HG02840 (cell line): Measurements from ENCODE around the gene TNKS1BP1.
"Not testable (repeated sequence)": the region's sequence is repeated elsewhere in the genome, so short reads cannot be mapped to it uniquely, and the experiment has no call there.

Experiments
- ATAC-seq: cut with Tn5 transposase; IDR thresholded peaks from one replicate; pipeline ENCODE4 v1.9.1; 2021; ENCODE audit warnings: mild to moderate bottlenecking, moderate library complexity, moderate number of reproducible peaks; ENCODE audit not compliant: unreplicated experiment, low FRiP score

The TNKS1BP1 gene

DNA sequence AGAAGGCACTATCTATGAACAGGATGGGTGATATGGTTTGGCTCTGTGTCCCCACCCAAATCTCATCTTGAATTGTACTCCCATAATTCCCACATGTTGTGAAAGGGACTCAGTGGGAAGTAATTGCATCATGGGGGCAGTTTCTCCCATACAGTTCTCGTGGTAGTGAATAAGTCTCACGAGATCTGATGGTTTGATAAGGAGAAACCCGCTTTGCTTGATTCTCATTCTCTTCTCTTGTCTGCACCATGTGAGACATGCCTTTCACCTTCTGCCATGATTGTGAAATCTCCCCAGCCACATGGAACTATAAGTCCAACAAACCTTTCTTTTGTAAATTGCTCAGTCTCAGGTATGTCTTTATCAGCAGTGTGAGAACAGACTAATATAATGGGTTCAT is 28.5 kb downstream of the TNKS1BP1 start:
- not testable (repeated sequence) for ATAC-seq

GRCh38 chr11:57294225-57295131 is 30.3 kb downstream of the TNKS1BP1 start:
- no peak for ATAC-seq

DNA sequence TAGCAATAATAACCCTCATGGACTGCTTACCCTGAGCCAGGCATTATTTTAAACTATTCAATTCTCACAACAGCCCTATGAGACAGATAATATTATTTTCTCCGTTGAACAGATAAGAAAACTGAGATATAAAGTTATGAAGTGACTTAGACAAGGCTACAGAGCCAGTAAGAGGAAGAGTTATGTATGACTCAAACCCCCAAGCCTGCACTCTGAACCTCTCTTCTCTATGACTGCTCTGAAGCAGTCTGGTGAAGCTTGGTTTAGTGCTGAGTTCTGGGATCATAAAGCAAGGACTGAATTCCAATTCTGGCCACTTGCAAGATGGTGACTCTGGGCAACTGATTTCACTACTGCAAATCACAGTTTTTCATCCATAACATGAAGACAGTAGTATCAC is 34.5 kb downstream of the TNKS1BP1 start:
- ATAC-seq, result no peak

GRCh38 chr11:57288771-57289579 is 35.8 kb downstream of the TNKS1BP1 start:
- no peak for ATAC-seq

GRCh38 chr11:57287884-57288283 is 36.9 kb downstream of the TNKS1BP1 start:
- ATAC-seq, result no peak

GRCh38 chr11:57283231-57283990 is 41.3 kb downstream of the TNKS1BP1 start:
- ATAC-seq, result no peak

DNA sequence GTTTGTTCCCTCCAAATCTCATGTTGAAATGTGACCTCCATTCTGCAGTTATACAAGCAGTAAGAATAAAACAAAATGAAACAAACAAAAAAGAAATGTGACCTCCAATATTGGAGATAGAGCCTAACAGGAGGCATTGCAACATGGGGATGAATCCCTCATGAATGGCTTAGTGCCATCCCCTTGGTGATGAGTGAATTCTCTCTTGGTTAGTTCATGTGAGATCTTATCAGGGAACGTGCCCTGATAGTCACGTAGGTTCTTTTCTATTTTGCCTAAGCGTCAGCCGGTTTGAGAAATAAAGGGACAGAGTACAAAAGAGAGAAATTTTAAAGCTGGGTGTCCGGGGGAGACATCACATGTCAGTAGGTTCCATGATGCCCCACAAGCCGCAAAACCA is 43.2 kb downstream of the TNKS1BP1 start:
- ATAC-seq, result not testable (repeated sequence)

DNA sequence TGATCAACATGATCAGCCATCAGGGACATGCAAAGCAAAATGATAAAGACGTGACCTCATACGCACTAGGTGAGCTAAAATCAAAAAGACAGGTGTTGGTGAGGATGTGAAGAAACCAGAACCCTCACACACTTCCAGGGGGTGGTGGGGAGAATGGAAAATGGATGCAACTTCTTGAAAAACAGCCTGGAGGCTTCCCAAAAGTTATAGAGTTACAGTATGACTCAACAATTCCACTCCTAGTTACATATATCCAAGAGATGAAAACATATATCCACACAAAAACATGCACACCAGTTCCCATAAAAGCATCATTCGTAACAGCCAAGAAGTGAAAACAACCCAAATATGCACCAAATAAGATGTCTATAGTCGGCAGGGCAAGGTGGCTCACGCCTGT is 45.6 kb downstream of the TNKS1BP1 start:
- ATAC-seq, result no peak

DNA sequence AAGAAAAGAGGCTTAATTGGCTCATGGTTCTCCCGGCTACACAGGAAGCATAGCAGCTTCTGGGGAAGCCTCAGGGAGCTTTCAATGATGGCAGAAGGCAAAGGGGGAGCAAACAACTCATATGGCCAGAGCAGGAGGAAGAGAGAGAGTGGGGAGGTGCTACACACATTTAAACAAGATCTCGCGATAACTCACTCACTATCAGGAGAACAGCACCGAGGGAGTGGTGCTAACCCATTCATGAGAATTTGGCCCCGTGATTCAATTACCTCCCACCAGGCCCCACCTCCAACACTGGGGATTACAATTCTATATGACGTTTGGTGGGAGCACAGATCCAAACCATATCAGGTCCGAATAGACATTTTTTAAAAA is 46.0 kb downstream of the TNKS1BP1 start:
- no peak for ATAC-seq

DNA sequence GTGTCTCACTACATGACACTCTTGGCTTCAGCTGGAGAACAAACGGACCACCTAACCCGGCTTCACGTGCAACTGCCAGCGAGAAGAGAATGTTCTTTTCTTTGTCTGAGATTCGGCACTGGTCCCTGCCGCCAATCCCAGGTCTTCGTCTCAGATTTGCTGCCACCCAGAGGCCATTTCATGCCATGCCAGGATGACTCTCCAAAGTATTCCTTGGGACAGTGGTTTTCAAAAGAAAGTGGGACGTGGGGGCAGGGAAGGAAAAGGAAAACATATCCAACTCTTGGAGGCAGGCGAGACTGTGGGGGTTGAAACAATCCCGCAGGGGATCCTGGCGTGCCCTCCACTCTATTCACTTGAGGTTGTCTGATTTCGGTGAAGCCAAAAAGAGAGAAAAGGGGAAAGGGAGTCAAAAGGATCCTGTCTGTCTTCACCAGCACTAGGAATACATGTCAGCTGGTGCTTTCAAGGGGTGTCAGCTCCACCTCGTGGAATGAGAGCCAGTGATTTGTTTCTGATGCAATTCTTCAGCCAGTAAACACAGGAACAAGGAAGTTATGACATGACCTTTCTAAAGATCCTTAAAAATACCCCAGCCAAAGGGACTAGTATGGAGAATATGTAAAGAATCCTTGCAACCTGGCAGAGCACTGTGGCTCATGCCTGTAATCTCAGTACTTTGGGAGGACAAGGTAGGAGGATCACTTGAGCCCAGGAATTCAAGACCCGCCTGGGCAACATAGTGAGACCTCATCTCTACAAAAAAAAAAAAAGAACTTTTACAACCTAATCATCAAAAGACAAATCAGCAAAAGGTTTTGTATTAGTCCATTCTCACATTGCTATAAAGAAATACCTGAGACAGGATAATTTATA is 46.7 kb downstream of the TNKS1BP1 start:
- no peak for ATAC-seq

- no peak for ATAC-seq
Measured at GRCh38 chr11:57276971-57277675, 47.6 kb downstream of the TNKS1BP1 start.

- ATAC-seq, result no peak
Measured at GRCh38 chr11:57276169-57276970, 48.4 kb downstream of the TNKS1BP1 start.

DNA sequence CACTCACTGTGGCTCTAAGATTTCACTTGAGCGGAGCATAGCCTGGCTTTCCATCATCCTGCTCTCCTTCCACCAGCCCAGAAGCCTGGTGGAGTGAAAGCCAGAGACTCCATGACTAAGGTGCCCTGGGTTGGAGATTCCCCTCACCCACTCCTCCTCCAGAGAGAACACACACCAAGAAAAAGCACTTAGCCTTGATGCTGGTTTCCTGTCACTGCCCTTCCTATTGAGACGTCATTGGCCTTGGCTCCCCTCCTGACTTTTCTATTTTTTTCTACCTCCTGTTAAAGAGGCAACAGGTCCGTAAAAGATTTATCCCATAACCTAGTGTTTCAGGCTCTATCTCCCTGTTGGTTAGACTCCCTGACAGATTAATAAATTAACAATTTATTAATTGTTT is 49.2 kb downstream of the TNKS1BP1 start:
- no peak for ATAC-seq

DNA sequence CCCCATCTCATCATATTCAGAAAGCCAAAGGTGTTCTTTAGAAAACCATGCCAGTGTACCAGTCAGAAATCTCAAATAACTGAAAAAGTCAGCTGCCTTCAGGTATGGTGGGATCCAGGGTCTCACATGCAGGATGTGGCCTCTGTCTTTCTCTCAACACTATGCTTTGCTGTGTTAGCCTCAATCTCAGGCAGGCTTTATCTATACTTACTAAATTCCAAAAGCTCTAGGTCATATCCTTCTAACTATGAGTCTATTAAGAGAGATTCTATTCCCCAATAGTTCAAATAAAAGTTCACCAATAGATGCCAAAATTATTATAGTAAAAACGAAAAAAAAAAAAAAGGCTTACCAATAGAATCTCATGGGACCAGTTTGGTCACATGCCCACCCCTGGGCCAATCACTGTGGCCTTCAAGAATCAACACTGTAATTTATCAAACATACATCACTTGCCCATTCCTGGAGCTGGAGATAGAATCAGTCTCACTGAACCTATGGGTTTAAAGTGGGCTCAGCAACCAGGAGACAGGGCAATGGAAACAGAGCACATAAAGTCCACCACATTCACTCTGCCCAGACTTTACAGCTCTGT is 49.8 kb downstream of the TNKS1BP1 start:
- ATAC-seq, result no peak

DNA sequence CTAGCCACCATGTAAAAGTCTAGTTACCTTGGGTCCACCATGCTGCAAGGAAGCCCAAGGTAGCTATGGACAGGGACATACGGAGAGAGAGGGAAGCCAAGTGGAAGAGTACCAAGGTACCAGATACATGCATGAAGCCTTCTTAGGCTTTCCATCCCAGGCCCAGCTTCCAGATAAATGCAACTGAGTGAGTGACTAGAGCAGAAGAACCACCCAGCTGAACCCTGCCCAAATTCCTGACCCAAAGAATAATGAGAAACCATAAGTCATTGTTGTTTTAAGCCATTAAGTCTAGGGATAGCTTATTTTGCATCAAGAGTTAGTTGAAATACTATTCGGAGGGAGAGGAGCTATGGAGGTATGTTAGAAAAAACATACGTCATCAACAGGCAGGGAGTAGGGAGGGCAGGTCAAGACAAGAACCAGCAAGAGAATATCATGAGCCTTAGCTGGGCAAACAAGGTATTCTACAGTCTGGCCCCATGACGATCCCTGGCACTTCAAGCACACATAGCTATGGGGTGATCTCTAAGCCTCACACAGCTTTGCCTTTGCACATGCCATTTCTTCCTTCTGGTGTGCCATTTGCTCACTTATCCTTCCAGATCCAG is 51.2 kb downstream of the TNKS1BP1 start:
- no peak for ATAC-seq

- ATAC-seq, result no peak
Measured at GRCh38 chr11:57269571-57270021, 55.2 kb downstream of the TNKS1BP1 start.

DNA sequence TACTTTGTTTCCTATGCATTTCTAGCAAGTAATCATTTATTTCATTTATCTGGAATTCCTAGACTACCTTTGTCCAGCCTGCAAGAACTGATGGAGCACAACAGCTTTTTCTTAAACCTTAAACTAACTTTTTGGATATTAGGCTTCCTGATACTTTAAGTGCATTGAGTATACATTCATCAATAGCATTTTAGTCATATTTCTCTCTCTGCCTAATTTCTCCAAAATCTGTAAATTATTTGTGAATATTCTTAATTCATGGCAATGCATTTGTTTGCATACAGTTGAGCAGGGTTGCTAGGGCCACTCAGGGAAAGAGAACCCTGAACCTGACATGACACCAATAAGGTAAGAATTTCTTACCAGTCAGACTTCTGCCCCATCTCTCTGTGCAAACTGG is 58.6 kb downstream of the TNKS1BP1 start:
- no peak for ATAC-seq

DNA sequence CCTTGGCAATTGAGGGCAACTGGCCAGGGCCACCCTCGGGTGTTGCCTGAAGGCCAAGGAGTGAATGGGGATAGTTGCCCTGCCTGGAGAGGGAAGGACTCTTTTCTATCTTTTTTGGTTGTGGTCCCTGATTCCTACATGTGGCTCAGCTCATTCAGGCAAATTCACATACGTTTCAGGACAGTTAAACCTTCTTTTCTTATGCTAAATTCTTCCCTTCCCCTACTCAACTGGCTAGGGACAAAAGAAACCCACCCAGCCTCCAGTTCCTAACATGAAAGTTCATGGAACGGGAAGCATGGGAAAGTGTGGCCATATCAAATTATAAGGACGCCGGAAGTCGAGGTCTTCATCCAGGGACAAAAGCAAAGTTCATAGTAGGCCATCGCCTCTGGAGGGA is 61.4 kb downstream of the TNKS1BP1 start:
- ATAC-seq, result no peak
